Activated CD8-positive, alpha-beta T cell treated with anti-CD3 and anti-CD28 coated beads for 36 hours (primary cell): ENCODE results near the gene NAP1L4. TPM values are rescaled to one million over a fixed set of nuclear protein-coding genes. Genes with fewer than 3 reads are reported as not detected.

Experiments used
- ATAC-seq: fragments of 200-7000 bp; cut with Tn5 transposase; one replicate; pipeline ENCODE4 v1.10.0; 2021; ENCODE audit warnings: mild to moderate bottlenecking, moderate library complexity
- CTCF ChIA-PET: fragments of 350-600 bp; sonication (Branson Sonifier 250); formaldehyde crosslinking; loops from one replicate; lab custom pipeline; 2021; ENCODE audit warnings: antibody characterized with exemption; lab: Charles Lee
- POLR2A ChIA-PET: fragments of 350-600 bp; sonication (Branson Sonifier 250); formaldehyde crosslinking; loops from one replicate; lab custom pipeline; 2021; ENCODE audit warnings: antibody characterized with exemption; lab: Charles Lee
- DNase-seq: peaks from one replicate; pipeline ENCODE4 v3.0.0-alpha.2; 2020
- H3K27ac Mint-ChIP-seq: one replicate; pipeline ENCODE4 v1.8.0; 2021; ENCODE audit warnings: mild to moderate bottlenecking, mixed read lengths
- H3K27me3 Mint-ChIP-seq: one replicate; pipeline ENCODE4 v1.8.0; 2021; ENCODE audit warnings: mixed read lengths
- H3K36me3 Mint-ChIP-seq: one replicate; pipeline ENCODE4 v1.8.0; 2021; ENCODE audit warnings: low read depth, mixed read lengths
- H3K4me1 Mint-ChIP-seq: one replicate; pipeline ENCODE4 v1.8.0; 2021; ENCODE audit warnings: low read depth, mixed read lengths
- H3K4me3 Mint-ChIP-seq: one replicate; pipeline ENCODE4 v1.8.0; 2021; ENCODE audit warnings: mild to moderate bottlenecking, moderate library complexity, mixed read lengths
- H3K9me3 Mint-ChIP-seq: one replicate; pipeline ENCODE4 v1.8.0; 2021; ENCODE audit warnings: mixed read lengths
- intact Hi-C: fragments of 100-400 bp; cut with micrococcal nuclease; formaldehyde crosslinking; loops from one replicate; pipeline ENCODE4 v1.10.0; 2022
- total RNA-seq, 2 experiments: library from RNA; stranded (reverse); gene quantifications; one replicate each; pipeline ENCODE4 v1.2.3, GENCODE V29; 2021
- TF ChIP-seq, protein P1 (sequence below): fragments of 200-600 bp; IDR thresholded peaks from one replicate; pipeline ENCODE4 v1.8.0; 2022; ENCODE audit warnings: antibody characterized with exemption, mild to moderate bottlenecking

The NAP1L4 gene
- total RNA-seq, 2 experiments from 2014 or later, result 212 to 223 TPM

- Mint-ChIP-seq H3K9me3 (no peaks in the 10 kb centered on the region), H3K4me3 (no peak overlapping the region), H3K36me3 (no peaks in the 10 kb centered on the region), H3K4me1 (peaks cover 7% of the 10 kb centered on the region), H3K27me3 (no peaks in the 10 kb centered on the region), H3K27ac (no peak overlapping the region)
- no peak for DNase-seq
- ATAC-seq, result no peak
- POLR2A ChIA-PET, result interaction anchor here (0.9 to 1.9 kb wide), 2 partner anchors 11 to 12 kb away, joined by 3 to 5 read pairs; no protein-coding TSS in a partner anchor
- CTCF ChIA-PET, result interaction anchor here (0.6 to 0.9 kb wide), 3 partner anchors 14 to 382 kb away, joined by 3 read pairs; partner anchors contain the start of gene PHLDA2
- intact Hi-C loops, result no loop called here
- TF ChIP-seq, protein P1, sequence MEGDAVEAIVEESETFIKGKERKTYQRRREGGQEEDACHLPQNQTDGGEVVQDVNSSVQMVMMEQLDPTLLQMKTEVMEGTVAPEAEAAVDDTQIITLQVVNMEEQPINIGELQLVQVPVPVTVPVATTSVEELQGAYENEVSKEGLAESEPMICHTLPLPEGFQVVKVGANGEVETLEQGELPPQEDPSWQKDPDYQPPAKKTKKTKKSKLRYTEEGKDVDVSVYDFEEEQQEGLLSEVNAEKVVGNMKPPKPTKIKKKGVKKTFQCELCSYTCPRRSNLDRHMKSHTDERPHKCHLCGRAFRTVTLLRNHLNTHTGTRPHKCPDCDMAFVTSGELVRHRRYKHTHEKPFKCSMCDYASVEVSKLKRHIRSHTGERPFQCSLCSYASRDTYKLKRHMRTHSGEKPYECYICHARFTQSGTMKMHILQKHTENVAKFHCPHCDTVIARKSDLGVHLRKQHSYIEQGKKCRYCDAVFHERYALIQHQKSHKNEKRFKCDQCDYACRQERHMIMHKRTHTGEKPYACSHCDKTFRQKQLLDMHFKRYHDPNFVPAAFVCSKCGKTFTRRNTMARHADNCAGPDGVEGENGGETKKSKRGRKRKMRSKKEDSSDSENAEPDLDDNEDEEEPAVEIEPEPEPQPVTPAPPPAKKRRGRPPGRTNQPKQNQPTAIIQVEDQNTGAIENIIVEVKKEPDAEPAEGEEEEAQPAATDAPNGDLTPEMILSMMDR, result no peak
Observed at GRCh38 chr11:2915473-2915872, 76.7 kb downstream of the NAP1L4 start.

DNA sequence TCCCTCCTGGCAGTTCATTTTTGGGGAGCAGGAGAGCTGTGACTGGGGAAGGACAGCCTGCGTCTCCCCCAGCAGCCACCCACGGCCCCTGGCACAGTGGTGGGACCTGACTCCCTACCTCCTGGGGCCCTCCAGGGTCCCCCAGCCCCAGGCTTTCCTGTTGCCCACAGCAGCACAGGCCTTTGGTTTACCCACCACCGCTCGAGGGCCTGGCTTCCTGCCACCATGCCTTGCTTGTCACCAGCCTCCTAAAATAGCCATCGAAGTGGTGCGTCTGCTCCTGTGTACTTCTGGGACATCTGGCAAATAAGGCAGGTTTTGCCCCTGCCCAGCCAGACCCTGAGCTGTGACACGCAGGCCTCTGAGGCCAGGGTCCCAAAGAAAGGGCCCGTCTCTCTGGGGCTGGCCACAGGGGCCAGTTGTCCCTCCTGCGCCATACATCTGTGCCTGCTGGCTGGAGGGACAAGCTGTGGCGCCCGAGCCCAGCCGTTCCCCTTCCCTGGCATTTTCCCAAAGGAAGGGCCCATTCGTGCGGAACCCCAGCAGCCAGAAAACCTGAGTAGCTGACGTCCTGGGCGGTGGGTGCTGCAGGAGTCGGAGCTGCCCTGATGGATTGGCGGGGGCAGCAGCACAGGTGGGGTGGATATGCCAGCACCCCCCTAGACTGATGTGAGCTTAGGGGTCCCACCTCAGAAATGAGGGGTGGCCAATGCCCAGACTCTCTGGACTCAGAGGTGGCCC, 77.5 kb downstream of the NAP1L4 start:
- Mint-ChIP-seq H3K9me3 (no peaks in the 10 kb centered on the region), H3K4me3 (no peak overlapping the region), H3K27me3 (no peaks in the 10 kb centered on the region), H3K36me3 (no peaks in the 10 kb centered on the region), H3K4me1 (peaks cover 7% of the 10 kb centered on the region), H3K27ac (no peak overlapping the region)
- ChIA-PET CTCF (interaction anchor here (0.6 to 0.9 kb wide), 2 partner anchors 15 to 382 kb away, joined by 3 read pairs; partner anchors contain the start of gene PHLDA2), POLR2A (interaction anchor here (0.6 to 1.9 kb wide), 3 partner anchors 11 to 69 kb away, joined by 3 to 5 read pairs (median 3); no protein-coding TSS in a partner anchor)
- DNase-seq (no peak), ATAC-seq (no peak)
- intact Hi-C loops, result no loop called here
- TF ChIP-seq, protein P1, result no peak

GRCh38 chr11:2913776-2914175, 78.4 kb downstream of the NAP1L4 start:
- peak; percentile 34 for ATAC-seq
- no peak overlapping the region for H3K4me3 Mint-ChIP-seq
- no peak overlapping the region for H3K27ac Mint-ChIP-seq
- no peaks in the 10 kb centered on the region for H3K27me3 Mint-ChIP-seq
- ChIA-PET POLR2A (interaction anchor here (1.0 kb wide), 1 partner anchor 14 kb away, joined by 3 read pairs; no protein-coding TSS in a partner anchor), CTCF (interaction anchor here (1.1 kb wide), 1 partner anchor 23 kb away, joined by 3 read pairs; no protein-coding TSS in a partner anchor)
- H3K9me3 Mint-ChIP-seq, result no peaks in the 10 kb centered on the region
- intact Hi-C loops, result no loop called here
- DNase-seq, result no peak
- H3K4me1 Mint-ChIP-seq, result peaks cover 7% of the 10 kb centered on the region
- no peaks in the 10 kb centered on the region for H3K36me3 Mint-ChIP-seq
- TF ChIP-seq, protein P1, result no peak

- no peak overlapping the region for H3K4me3 Mint-ChIP-seq
- no peak for ATAC-seq
- no peaks in the 10 kb centered on the region for H3K36me3 Mint-ChIP-seq
- intact Hi-C loops, result no loop called here
- ChIA-PET CTCF (interaction anchor here (1.1 kb wide), 1 partner anchor 22 kb away, joined by 3 read pairs; no protein-coding TSS in a partner anchor), POLR2A (interaction anchor here (1.0 kb wide), 1 partner anchor 15 kb away, joined by 3 read pairs; no protein-coding TSS in a partner anchor)
- peaks cover 7% of the 10 kb centered on the region for H3K4me1 Mint-ChIP-seq
- TF ChIP-seq, protein P1, result no peak
- no peak overlapping the region for H3K27ac Mint-ChIP-seq
- H3K9me3 Mint-ChIP-seq, result no peaks in the 10 kb centered on the region
- no peaks in the 10 kb centered on the region for H3K27me3 Mint-ChIP-seq
- no peak for DNase-seq
Observed at GRCh38 chr11:2913019-2913431, 79.1 kb downstream of the NAP1L4 start.

DNA sequence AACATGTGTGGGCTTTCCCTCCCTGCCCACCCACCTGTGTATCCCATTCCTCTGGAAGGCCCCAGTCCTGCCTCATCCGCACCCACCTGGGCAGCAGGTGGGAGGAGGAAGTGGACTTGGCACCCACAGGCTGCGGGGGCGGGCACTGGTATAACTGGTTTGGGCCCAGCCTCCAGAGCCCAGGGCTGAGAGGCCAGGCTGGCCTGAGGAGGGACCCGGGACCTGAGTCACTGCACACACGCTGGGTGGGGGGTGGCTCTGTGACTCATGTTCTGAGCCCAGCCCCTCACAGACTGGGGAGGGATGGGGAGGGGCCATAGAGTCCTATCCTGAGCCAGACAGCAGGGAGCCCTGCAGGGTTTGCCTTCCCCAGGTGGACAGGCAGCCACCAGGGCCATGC, 79.6 kb downstream of the NAP1L4 start:
- Mint-ChIP-seq H3K4me1 (peaks cover 7% of the 10 kb centered on the region), H3K27ac (no peak overlapping the region), H3K27me3 (no peaks in the 10 kb centered on the region), H3K4me3 (no peak overlapping the region), H3K36me3 (no peaks in the 10 kb centered on the region), H3K9me3 (no peaks in the 10 kb centered on the region)
- ATAC-seq, result peak; percentile 53
- ChIA-PET POLR2A (no interaction called here), CTCF (interaction anchor here (1.1 to 1.8 kb wide), 2 partner anchors 21 to 179 kb away, joined by 3 to 5 read pairs; no protein-coding TSS in a partner anchor)
- intact Hi-C loops, result no loop called here
- DNase-seq, result no peak
- TF ChIP-seq, protein P1, result no peak
